ENCODE measurements around the gene TCEA2. TPM values are rescaled to one million over a fixed set of nuclear protein-coding genes. Genes with fewer than 3 reads are reported as not detected.
"Not testable (repeated sequence)": the region's sequence is repeated elsewhere in the genome, so short reads cannot be mapped to it uniquely, and the experiment has no call there.

Gene TCEA2
- total and polyA plus RNA-seq, 2 experiments from 2014 or later, result 96.0 to 169 TPM

DNA sequence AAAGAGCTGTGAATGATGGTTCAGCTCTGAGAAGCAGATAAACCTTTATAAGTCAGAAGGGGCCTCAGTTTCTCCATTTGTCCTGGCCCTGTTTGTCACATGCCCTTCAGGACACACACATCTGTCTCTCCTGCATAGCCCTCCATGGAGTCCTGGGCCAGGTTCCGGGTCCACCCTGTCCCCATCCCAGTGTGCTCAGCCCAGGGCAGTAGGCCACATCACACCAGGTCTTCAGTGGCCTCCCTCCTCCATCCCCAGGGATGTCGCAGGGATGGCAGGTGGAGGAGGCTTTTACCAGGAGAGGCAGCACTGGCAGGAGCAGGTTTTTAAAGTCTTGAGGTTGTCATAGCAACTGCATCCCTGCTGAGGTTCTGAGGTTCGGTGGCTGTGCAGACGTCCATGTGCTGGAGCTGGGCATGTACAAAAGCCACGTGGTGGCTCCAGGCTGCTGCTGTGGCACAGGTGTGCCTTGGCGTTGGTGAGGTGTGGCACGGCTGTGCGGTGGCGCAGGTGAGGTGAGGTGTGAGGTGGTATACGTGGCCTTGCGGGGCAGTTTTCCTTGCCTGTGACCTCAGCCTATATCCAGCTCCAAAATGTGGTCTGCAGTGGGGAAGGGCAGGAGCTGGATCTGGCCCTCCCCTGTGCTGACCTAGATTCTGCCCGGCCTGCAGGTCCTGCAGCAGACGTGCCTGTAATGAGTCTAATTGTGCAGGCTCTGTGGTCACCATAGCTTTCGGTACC lies 52.3 kb downstream of the TCEA2 start:
- no peak for DNase-seq (ENCODE audit: low read depth in 1 of 2, low spot score in 1 of 2)
- TF ChIP-seq, protein P1, sequence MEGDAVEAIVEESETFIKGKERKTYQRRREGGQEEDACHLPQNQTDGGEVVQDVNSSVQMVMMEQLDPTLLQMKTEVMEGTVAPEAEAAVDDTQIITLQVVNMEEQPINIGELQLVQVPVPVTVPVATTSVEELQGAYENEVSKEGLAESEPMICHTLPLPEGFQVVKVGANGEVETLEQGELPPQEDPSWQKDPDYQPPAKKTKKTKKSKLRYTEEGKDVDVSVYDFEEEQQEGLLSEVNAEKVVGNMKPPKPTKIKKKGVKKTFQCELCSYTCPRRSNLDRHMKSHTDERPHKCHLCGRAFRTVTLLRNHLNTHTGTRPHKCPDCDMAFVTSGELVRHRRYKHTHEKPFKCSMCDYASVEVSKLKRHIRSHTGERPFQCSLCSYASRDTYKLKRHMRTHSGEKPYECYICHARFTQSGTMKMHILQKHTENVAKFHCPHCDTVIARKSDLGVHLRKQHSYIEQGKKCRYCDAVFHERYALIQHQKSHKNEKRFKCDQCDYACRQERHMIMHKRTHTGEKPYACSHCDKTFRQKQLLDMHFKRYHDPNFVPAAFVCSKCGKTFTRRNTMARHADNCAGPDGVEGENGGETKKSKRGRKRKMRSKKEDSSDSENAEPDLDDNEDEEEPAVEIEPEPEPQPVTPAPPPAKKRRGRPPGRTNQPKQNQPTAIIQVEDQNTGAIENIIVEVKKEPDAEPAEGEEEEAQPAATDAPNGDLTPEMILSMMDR (IDR thresholded peaks at IDR 0.05; ENCODE audit: low read depth, low read length), result no peak

DNA sequence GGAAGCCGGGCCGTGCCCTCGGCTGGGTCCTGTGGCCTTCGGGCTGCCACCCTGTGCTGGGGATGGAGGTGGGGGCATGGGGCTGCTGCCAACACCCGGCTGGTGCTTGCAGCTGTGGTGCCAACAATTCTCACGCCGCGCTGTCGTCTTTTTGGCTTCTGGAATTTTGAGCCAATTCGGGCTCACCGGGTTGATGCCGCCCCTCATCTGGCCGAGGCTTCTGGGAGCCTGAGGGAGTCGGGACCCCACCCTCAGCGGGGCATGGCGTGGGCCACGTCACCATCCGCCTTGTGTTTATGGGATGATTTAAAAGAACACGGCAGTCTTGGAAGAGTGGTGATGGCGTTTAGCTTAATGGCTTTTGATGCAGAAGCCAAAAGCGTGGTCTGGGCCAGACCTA lies 53.0 kb downstream of the TCEA2 start:
- no peak for DNase-seq (ENCODE audit: low read depth in 1 of 2, low spot score in 1 of 2)
- H3K27ac ChIP-seq, result no peak overlapping the region
- no peaks in the 10 kb centered on the region for H3K27me3 ChIP-seq
- H3K9me3 ChIP-seq (ENCODE audit: low read depth), result no peaks in the 10 kb centered on the region
- peaks cover 3% of the 10 kb centered on the region for H3K4me1 ChIP-seq (ENCODE audit: low read depth)
- TF ChIP-seq, protein P1 (IDR thresholded peaks at IDR 0.05; ENCODE audit: low read depth, low read length), result no peak
- H3K36me3 ChIP-seq, result no peaks in the 10 kb centered on the region
- no peak overlapping the region for H3K4me3 ChIP-seq

More for the DNA sequence above, 52.3 kb downstream of the TCEA2 start:
- no peaks in the 10 kb centered on the region for H3K36me3 ChIP-seq
- H3K9me3 ChIP-seq (ENCODE audit: low read depth), result no peaks in the 10 kb centered on the region
- no peaks in the 10 kb centered on the region for H3K27me3 ChIP-seq
- H3K4me1 ChIP-seq (ENCODE audit: low read depth), result peaks cover 3% of the 10 kb centered on the region
- no peak overlapping the region for H3K4me3 ChIP-seq
- H3K27ac ChIP-seq, result no peak overlapping the region

DNA sequence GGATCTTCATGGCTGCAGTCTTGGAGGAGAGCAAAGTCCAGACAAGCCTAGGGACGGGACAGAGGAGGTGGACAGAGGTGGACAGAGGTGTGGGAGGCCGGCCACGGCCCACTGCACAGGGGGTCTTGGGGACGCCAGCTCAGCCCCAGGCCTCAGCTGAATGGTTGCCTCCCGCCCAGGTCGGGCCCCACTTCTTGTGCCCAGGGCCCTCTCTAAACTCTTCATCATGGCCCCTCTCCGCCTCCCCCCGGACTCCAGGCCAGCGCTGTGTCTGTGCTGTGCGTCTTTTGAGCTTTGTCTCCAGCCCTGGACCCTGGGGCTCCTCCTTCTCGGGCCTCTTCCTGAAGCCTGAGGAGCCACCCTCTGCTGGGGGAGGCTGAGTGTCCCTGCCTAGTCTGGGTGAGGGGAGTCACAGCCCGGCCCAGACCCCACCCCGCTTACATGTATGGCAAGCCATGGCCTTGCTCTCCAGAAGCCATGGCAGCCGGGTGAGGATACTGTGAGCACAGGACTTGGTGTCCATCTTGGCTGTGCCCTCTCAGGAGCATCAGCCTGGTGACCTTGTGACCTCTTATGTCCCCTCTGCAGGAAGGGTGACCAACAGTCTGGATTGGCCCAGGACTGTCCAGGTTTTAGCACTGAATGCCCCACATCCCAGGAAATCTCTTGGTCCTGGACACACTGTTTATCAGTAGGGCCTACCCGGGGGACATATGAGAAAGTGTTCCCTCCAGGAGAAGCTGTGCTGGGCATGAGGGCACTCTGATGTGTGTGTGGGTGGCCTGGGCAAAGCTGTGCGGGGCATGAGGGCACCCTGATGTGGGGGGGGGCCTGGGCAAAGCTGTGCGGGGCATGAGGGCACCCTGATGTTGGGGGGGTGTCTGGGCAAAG lies 53.8 kb downstream of the TCEA2 start:
- Histone ChIP-seq H3K4me1 (ENCODE audit: low read depth) (no peaks in the 10 kb centered on the region), H3K27ac (no peak overlapping the region), H3K36me3 (no peaks in the 10 kb centered on the region), H3K9me3 (ENCODE audit: low read depth) (no peaks in the 10 kb centered on the region), H3K4me3 (no peak overlapping the region), H3K27me3 (no peaks in the 10 kb centered on the region)
- TF ChIP-seq, protein P1 (IDR thresholded peaks at IDR 0.05; ENCODE audit: low read depth, low read length), result no peak
- no peak for DNase-seq (ENCODE audit: low read depth in 1 of 2, low spot score in 1 of 2)

DNA sequence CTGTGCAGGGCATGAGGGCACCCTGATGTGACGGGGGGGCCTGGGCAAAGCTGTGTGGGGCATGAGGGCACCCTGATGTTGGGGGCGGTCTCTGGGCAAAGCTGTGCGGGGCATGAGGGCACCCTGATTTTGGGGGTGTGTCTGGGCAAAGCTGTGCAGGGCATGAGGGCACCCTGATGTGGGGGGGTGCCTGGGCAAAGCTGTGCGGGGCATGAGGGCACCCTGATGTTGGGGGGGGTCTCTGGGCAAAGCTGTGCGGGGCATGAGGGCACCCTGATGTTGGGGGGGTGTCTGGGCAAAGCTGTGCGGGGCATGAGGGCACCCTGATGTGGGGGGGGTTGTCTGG lies 54.4 kb downstream of the TCEA2 start:
- H3K27me3 ChIP-seq; DNase-seq (ENCODE audit: low read depth in 1 of 2, low spot score in 1 of 2); H3K9me3 ChIP-seq (ENCODE audit: low read depth); H3K36me3 ChIP-seq; H3K4me1 ChIP-seq (ENCODE audit: low read depth); H3K4me3 ChIP-seq; H3K27ac ChIP-seq: not testable (repeated sequence)

DNA sequence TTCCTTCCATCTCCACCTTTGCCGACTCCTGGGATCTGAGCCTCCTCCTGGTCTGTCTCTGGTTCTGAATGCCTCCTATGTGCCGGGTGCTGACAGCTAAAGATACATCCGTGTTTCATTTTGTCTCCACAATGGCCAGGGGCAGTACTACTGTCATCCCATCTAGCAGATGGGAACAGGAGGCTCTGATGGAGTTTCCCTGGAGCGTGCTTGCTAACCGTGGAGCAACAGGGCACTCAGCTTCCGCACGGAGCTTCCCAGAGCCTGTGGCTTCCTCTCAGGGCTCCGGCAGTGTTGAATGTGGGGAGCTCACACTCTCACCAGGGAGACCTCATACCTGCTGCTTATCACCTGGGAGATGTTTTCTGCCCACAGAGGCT lies 56.3 kb downstream of the TCEA2 start:
- H3K36me3 ChIP-seq, result no peaks in the 10 kb centered on the region
- H3K27ac ChIP-seq, result no peak overlapping the region
- TF ChIP-seq, protein P1 (IDR thresholded peaks at IDR 0.05; ENCODE audit: low read depth, low read length), result no peak
- H3K9me3 ChIP-seq (ENCODE audit: low read depth), result no peaks in the 10 kb centered on the region
- H3K4me1 ChIP-seq (ENCODE audit: low read depth), result no peaks in the 10 kb centered on the region
- peaks cover 10% of the 10 kb centered on the region for H3K27me3 ChIP-seq
- no peak for DNase-seq (ENCODE audit: low read depth in 1 of 2, low spot score in 1 of 2)
- H3K4me3 ChIP-seq, result no peak overlapping the region

Data from cardiac muscle cell (in vitro differentiated cells and primary cell).